ENCODE results near the gene PRAME. TPM values are rescaled to one million over a fixed set of nuclear protein-coding genes. Genes with fewer than 3 reads are reported as not detected.
"Not testable (repeated sequence)": the region's sequence is repeated elsewhere in the genome, so short reads cannot be mapped to it uniquely, and the experiment has no call there.

The PRAME gene
- total RNA-seq, 1 experiment from 2014 or later = not detected

DNA sequence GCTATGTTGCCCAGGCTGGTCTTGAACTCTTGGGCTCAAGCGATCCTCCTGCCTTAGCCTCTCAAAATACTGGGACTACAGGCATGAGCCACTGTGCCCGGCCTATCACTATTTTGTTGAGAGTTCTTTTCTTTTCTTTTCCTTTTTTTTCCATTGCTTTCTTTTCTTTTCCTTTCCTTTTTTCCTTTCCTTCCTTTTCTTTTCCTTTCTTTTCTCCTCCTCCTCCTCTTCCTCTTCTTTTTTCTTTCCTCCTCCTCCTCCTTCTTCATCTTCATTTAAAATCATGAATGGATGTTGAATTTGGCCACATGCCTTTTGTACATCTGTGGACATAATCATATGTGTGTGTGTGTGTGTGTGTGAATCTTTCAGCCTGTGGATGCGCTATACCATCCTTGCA, 25.7 kb upstream of the PRAME start:
- DNase-seq = no peak
- no peak overlapping the region for H3K27ac ChIP-seq
- H3K27me3 ChIP-seq (ENCODE audit: insufficient read depth, low read depth) = peaks cover 32% of the 10 kb centered on the region
- no peak overlapping the region for H3K4me2 ChIP-seq
- TF ChIP-seq, protein P1, sequence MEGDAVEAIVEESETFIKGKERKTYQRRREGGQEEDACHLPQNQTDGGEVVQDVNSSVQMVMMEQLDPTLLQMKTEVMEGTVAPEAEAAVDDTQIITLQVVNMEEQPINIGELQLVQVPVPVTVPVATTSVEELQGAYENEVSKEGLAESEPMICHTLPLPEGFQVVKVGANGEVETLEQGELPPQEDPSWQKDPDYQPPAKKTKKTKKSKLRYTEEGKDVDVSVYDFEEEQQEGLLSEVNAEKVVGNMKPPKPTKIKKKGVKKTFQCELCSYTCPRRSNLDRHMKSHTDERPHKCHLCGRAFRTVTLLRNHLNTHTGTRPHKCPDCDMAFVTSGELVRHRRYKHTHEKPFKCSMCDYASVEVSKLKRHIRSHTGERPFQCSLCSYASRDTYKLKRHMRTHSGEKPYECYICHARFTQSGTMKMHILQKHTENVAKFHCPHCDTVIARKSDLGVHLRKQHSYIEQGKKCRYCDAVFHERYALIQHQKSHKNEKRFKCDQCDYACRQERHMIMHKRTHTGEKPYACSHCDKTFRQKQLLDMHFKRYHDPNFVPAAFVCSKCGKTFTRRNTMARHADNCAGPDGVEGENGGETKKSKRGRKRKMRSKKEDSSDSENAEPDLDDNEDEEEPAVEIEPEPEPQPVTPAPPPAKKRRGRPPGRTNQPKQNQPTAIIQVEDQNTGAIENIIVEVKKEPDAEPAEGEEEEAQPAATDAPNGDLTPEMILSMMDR (conservative IDR thresholded peaks at IDR 0.05) = no peak
- TF ChIP-seq EZH2 (IDR thresholded peaks at IDR 0.05; ENCODE audit: low read depth) = no peak
- no peaks in the 10 kb centered on the region for H3K36me3 ChIP-seq (ENCODE audit: low read depth)
- H3F3A ChIP-seq (ENCODE audit: insufficient read depth, low read depth) = no peaks in the 10 kb centered on the region
- H3K4me1 ChIP-seq (replicated peaks; ENCODE audit: insufficient read depth) = no peaks in the 10 kb centered on the region
- H3K9me3 ChIP-seq (ENCODE audit: insufficient read depth, low read depth) = no peaks in the 10 kb centered on the region
- POLR2A ChIA-PET (ENCODE audit: unreplicated experiment) = no interaction called here
- intact Hi-C loops (cut with micrococcal nuclease; ENCODE audit: unreplicated experiment) = loop anchor here (10.0 kb wide), 2 partner anchors 380 to 540 kb away; no protein-coding TSS in a partner anchor
- no peak overlapping the region for H2AFZ ChIP-seq
- no peaks in the 10 kb centered on the region for H4K20me1 ChIP-seq (ENCODE audit: insufficient read depth)
- no peaks in the 10 kb centered on the region for H3K79me2 ChIP-seq (ENCODE audit: low read depth)
- CTCF ChIA-PET = no interaction called here
- no peaks in the 10 kb centered on the region for H3K9me2 ChIP-seq (ENCODE audit: insufficient read depth)
- BruUV-seq (replicated peaks) = no TSS peak
- no peak overlapping the region for H3K4me3 ChIP-seq

DNA sequence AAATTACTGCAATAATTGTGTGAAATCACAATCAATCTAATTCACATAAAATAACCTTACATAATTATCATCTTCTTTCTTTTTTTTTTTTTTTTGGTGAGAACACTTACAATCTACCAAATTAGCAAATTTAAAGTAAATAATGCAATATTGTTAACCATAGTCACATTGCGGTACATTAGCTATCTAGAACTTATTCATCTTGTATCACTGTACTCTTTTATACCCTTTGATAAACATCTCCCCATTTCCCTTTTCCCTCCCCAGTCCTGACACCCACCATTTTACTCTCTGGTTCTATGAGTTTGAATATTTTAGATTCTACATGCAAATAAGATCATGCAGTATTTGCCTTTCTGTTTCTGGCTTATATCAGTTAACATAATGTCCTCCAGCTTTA, 24.0 kb upstream of the PRAME start:
- no peak overlapping the region for H3K27ac ChIP-seq
- no TSS peak for BruUV-seq (replicated peaks)
- no peaks in the 10 kb centered on the region for H4K20me1 ChIP-seq (ENCODE audit: insufficient read depth)
- DNase-seq = no peak
- no peaks in the 10 kb centered on the region for H3F3A ChIP-seq (ENCODE audit: insufficient read depth, low read depth)
- intact Hi-C loops (cut with micrococcal nuclease; ENCODE audit: unreplicated experiment) = loop anchor here (10.0 kb wide), 2 partner anchors 378 to 542 kb away; no protein-coding TSS in a partner anchor
- no peaks in the 10 kb centered on the region for H3K4me1 ChIP-seq (replicated peaks; ENCODE audit: insufficient read depth)
- CTCF ChIA-PET = no interaction called here
- no peaks in the 10 kb centered on the region for H3K79me2 ChIP-seq (ENCODE audit: low read depth)
- no peak overlapping the region for H2AFZ ChIP-seq
- no peaks in the 10 kb centered on the region for H3K36me3 ChIP-seq (ENCODE audit: low read depth)
- POLR2A ChIA-PET (ENCODE audit: unreplicated experiment) = no interaction called here
- H3K4me3 ChIP-seq = no peak overlapping the region
- H3K4me2 ChIP-seq = no peak overlapping the region
- H3K9me3 ChIP-seq (ENCODE audit: insufficient read depth, low read depth) = no peaks in the 10 kb centered on the region
- H3K9me2 ChIP-seq (ENCODE audit: insufficient read depth) = no peaks in the 10 kb centered on the region
- H3K27me3 ChIP-seq (ENCODE audit: insufficient read depth, low read depth) = peaks cover 32% of the 10 kb centered on the region
- TF ChIP-seq, protein P1 (conservative IDR thresholded peaks at IDR 0.05) = no peak
- no peak for TF ChIP-seq EZH2 (IDR thresholded peaks at IDR 0.05; ENCODE audit: low read depth)

DNA sequence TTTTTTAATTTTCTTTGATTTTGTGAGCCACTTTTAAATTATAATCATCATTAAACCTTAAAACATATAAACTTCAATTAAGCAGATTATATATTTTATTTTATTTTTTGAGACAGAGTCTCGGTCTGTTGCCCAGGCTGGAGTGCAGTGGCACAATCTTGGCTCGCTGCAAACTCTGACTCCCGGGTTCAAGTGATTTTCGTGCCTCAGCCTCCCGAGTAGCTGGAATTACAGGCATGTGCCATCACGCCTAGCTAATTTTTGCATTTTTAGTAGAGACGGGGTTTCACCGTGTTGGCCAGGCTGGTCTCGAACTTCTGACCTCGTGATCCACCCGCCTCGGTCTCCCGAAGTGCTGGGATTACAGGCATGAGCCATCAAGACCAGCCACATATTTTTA, 22.5 kb upstream of the PRAME start:
- H4K20me1 ChIP-seq (ENCODE audit: insufficient read depth); CTCF ChIA-PET; POLR2A ChIA-PET (ENCODE audit: unreplicated experiment); H3K4me1 ChIP-seq (replicated peaks; ENCODE audit: insufficient read depth); DNase-seq; BruUV-seq (replicated peaks); H3K36me3 ChIP-seq (ENCODE audit: low read depth); H3K9me3 ChIP-seq (ENCODE audit: insufficient read depth, low read depth); H3K4me2 ChIP-seq; H3K4me3 ChIP-seq; H3F3A ChIP-seq (ENCODE audit: insufficient read depth, low read depth); H3K27ac ChIP-seq; H2AFZ ChIP-seq; H3K9me2 ChIP-seq (ENCODE audit: insufficient read depth); H3K79me2 ChIP-seq (ENCODE audit: low read depth): not testable (repeated sequence)
- intact Hi-C loops (cut with micrococcal nuclease; ENCODE audit: unreplicated experiment) = loop anchor here (10.0 kb wide), 2 partner anchors 377 to 543 kb away; no protein-coding TSS in a partner anchor
- peaks cover 32% of the 10 kb centered on the region for H3K27me3 ChIP-seq (ENCODE audit: insufficient read depth, low read depth)
